ENCODE measurements around the gene DCUN1D2. TPM values are rescaled to one million over a fixed set of nuclear protein-coding genes. Genes with fewer than 3 reads are reported as not detected.

The DCUN1D2 gene
- total and polyA plus RNA-seq, 9 donors: 9.7 to 31.4 (median 16.4) TPM

GRCh38 chr13:113500530-113501265 lies 10.2 kb upstream of the DCUN1D2 start:
- Histone ChIP-seq H3K27me3 (no peaks in the 10 kb centered on the region), H3K36me3 (no peaks in the 10 kb centered on the region), H3K9me3 (no peaks in the 10 kb centered on the region), H3K4me1 (ENCODE audit: insufficient read depth) (peaks cover 5% of the 10 kb centered on the region), H3K27ac (no peak overlapping the region), H3K4me3 (no peak overlapping the region)
- intact Hi-C loops (cut with DNase I): no loop called here
- 75 to 92% (median 90%) methylated on average over 11 of the region's 11 CpGs for whole genome bisulfite sequencing, 3 donors
- DNase-seq: no peak
- no peak for TF ChIP-seq EP300 (IDR thresholded peaks at IDR 0.05)
- TF ChIP-seq CTCF (IDR thresholded peaks at IDR 0.05): no peak
- no peak for TF ChIP-seq POLR2A (IDR thresholded peaks at IDR 0.05)

- intact Hi-C loops (cut with DNase I): no loop called here
- no peak overlapping the region for H3K27ac ChIP-seq
- WGBS, 3 donors: 72 to 81% (median 79%) methylated on average over 4 of the region's 4 CpGs
- H3K4me3 ChIP-seq: no peak overlapping the region
- H3K4me1 ChIP-seq (ENCODE audit: insufficient read depth): peaks cover 8% of the 10 kb centered on the region
- H3K36me3 ChIP-seq: no peaks in the 10 kb centered on the region
- no peaks in the 10 kb centered on the region for H3K9me3 ChIP-seq
- DNase-seq: no peak
- TF ChIP-seq POLR2A (IDR thresholded peaks at IDR 0.05) (no peak), EP300 (IDR thresholded peaks at IDR 0.05) (no peak), CTCF (IDR thresholded peaks at IDR 0.05) (no peak)
- H3K27me3 ChIP-seq: no peaks in the 10 kb centered on the region
Observed at GRCh38 chr13:113499936-113500335, 9.4 kb upstream of the DCUN1D2 start.

GRCh38 chr13:113498905-113499304 lies 8.4 kb upstream of the DCUN1D2 start:
- H3K27me3 ChIP-seq: no peaks in the 10 kb centered on the region

GRCh38 chr13:113497217-113497616 lies 6.7 kb upstream of the DCUN1D2 start:
- H3K27ac ChIP-seq: no peak overlapping the region
- H3K36me3 ChIP-seq: no peaks in the 10 kb centered on the region
- intact Hi-C loops (cut with DNase I): no loop called here
- DNase-seq: no peak
- 41 to 100% (median 92%) methylated on average over 1 of the region's 1 CpG for WGBS, 3 donors
- H3K4me1 ChIP-seq (ENCODE audit: insufficient read depth): peaks cover 8% of the 10 kb centered on the region
- H3K4me3 ChIP-seq: no peak overlapping the region
- TF ChIP-seq POLR2A (IDR thresholded peaks at IDR 0.05): no peak
- no peak for TF ChIP-seq CTCF (IDR thresholded peaks at IDR 0.05)
- no peak for TF ChIP-seq EP300 (IDR thresholded peaks at IDR 0.05)
- H3K9me3 ChIP-seq: no peaks in the 10 kb centered on the region
- H3K27me3 ChIP-seq: no peaks in the 10 kb centered on the region

More at GRCh38 chr13:113498905-113499304, 8.4 kb upstream of the DCUN1D2 start:
- H3K9me3 ChIP-seq: no peaks in the 10 kb centered on the region
- no peak overlapping the region for H3K4me3 ChIP-seq
- intact Hi-C loops (cut with DNase I): no loop called here
- 85 to 94% (median 92%) methylated on average over 6 of the region's 6 CpGs for WGBS, 3 donors
- no peak for DNase-seq
- no peaks in the 10 kb centered on the region for H3K36me3 ChIP-seq
- peaks cover 8% of the 10 kb centered on the region for H3K4me1 ChIP-seq (ENCODE audit: insufficient read depth)
- no peak overlapping the region for H3K27ac ChIP-seq
- TF ChIP-seq CTCF (IDR thresholded peaks at IDR 0.05) (no peak), POLR2A (IDR thresholded peaks at IDR 0.05) (no peak)

Measured in ovary (tissue), 9 donors.